VCaP (cell line): Measurements from ENCODE around the gene NGFR.

Source experiments
- H3K27ac ChIP-seq: fragments of 450-650 bp; 2 replicates; pipeline ENCODE4 v1.5.1; 2017
- TF ChIP-seq, protein P1 (sequence below): fragments of 450-650 bp; conservative IDR thresholded peaks from 2 replicates; pipeline ENCODE4 v1.5.1; 2017; ENCODE audit warnings: mild to moderate bottlenecking, moderate library complexity

The NGFR gene

GRCh38 chr17:49454050-49454449, 41.0 kb upstream of the NGFR start:
- H3K27ac ChIP-seq = no peak overlapping the region
- TF ChIP-seq, protein P1, sequence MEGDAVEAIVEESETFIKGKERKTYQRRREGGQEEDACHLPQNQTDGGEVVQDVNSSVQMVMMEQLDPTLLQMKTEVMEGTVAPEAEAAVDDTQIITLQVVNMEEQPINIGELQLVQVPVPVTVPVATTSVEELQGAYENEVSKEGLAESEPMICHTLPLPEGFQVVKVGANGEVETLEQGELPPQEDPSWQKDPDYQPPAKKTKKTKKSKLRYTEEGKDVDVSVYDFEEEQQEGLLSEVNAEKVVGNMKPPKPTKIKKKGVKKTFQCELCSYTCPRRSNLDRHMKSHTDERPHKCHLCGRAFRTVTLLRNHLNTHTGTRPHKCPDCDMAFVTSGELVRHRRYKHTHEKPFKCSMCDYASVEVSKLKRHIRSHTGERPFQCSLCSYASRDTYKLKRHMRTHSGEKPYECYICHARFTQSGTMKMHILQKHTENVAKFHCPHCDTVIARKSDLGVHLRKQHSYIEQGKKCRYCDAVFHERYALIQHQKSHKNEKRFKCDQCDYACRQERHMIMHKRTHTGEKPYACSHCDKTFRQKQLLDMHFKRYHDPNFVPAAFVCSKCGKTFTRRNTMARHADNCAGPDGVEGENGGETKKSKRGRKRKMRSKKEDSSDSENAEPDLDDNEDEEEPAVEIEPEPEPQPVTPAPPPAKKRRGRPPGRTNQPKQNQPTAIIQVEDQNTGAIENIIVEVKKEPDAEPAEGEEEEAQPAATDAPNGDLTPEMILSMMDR = no peak

- no peak overlapping the region for H3K27ac ChIP-seq
- TF ChIP-seq, protein P1 = no peak
Measured at GRCh38 chr17:49455272-49455861, 39.7 kb upstream of the NGFR start.

- TF ChIP-seq, protein P1 = no peak
- H3K27ac ChIP-seq = no peak overlapping the region
Measured at GRCh38 chr17:49456183-49456965, 38.7 kb upstream of the NGFR start.

- H3K27ac ChIP-seq = peak overlapping the region; percentile 22; the same call in 1 of the 2 replicates
- TF ChIP-seq, protein P1 = no peak
Measured at GRCh38 chr17:49457564-49458535, 37.2 kb upstream of the NGFR start.

DNA sequence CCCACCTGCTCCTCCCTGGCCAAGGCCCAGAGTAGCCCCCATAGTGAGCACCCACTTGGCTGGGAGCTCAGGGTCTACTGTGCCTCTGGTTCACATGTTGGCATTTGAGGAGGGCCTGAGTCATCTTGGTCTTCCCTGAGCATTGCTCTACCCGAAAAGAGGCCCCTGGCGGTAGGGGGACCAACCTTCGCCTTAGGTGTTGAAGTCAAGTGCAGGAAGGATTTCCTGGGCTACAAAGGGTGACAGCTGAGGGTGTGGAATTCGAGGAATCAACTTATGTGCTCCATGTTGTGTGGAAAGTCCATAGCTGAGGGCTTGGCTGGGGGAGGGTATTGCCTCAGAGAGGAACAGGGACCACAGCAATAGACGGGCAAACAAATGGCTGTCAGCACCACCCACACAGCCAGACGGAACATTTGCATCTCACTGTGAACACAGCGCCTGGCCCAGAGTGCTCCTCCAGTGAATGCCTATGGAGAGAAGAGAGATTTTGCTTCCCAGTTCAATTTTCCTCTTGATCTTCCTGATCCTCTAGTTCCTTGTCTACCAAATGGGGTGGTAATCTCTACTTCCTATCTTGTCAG, 35.6 kb upstream of the NGFR start:
- TF ChIP-seq, protein P1 = no peak
- H3K27ac ChIP-seq = no peak overlapping the region

- TF ChIP-seq, protein P1 = no peak
- H3K27ac ChIP-seq = no peak overlapping the region
Measured at GRCh38 chr17:49460401-49460800, 34.7 kb upstream of the NGFR start.
